HL-60 (cell line): Measurements from ENCODE around the gene ABCA2.

Experiments
- DNase-seq, 2 experiments: peaks; one replicate each; pipeline ENCODE4 v3.0.0-alpha.2; 2010 to 2020; ENCODE audit warnings: low read depth in 1 of 2, low spot score in 1 of 2
- H3K27ac ChIP-seq: fragments of 250-450 bp; sonication (Bioruptor Pico); replicated peaks from 2 replicates; pipeline ENCODE4 v1.5.1; 2020; ENCODE audit warnings: mild to moderate bottlenecking, moderate library complexity
- H3K27me3 ChIP-seq: fragments of 250-450 bp; sonication (Bioruptor Pico); 2 replicates; pipeline ENCODE4 v1.5.1; 2021; ENCODE audit warnings: mild to moderate bottlenecking, moderate library complexity; ENCODE audit not compliant: insufficient read depth, poor library complexity, severe bottlenecking
- H3K4me3 ChIP-seq: replicated peaks from 2 replicates; pipeline ENCODE4 v1.5.1; 2011; ENCODE audit warnings: mild to moderate bottlenecking, control low read depth, low read length; ENCODE audit not compliant: insufficient read depth
- CTCF ChIP-seq: IDR thresholded peaks from one replicate; pipeline ENCODE4 v1.5.1; 2011; ENCODE audit warnings: low read length, control low read depth, inconsistent platforms; ENCODE audit not compliant: insufficient read depth
- GABPA ChIP-seq: IDR thresholded peaks from 2 replicates; pipeline ENCODE4 v1.6.1; 2012; ENCODE audit warnings: low read depth
- POLR2AphosphoS5 ChIP-seq: IDR thresholded peaks from 2 replicates; pipeline ENCODE4 v1.6.1; 2012; ENCODE audit warnings: low read depth
- REST ChIP-seq: IDR thresholded peaks from 2 replicates; pipeline ENCODE4 v1.6.1; 2012; ENCODE audit warnings: low read depth; ENCODE audit not compliant: insufficient replicate concordance
- SPI1 ChIP-seq: IDR thresholded peaks from 2 replicates; pipeline ENCODE4 v1.6.1; 2012; ENCODE audit warnings: low read depth, mild to moderate bottlenecking, borderline replicate concordance

The ABCA2 gene

GRCh38 chr9:137013571-137013940, 14.5 kb downstream of the ABCA2 start:
- Histone ChIP-seq H3K4me3 (no peak overlapping the region), H3K27ac (no peak overlapping the region), H3K27me3 (no peaks in the 10 kb centered on the region)
- DNase-seq: no peak
- no peak for TF ChIP-seq CTCF
- no peak for TF ChIP-seq GABPA
- TF ChIP-seq POLR2AphosphoS5: no peak
- no peak for TF ChIP-seq SPI1
- TF ChIP-seq REST: no peak

GRCh38 chr9:137012694-137013570, 15.1 kb downstream of the ABCA2 start:
- Histone ChIP-seq H3K4me3 (no peak overlapping the region), H3K27ac (no peak overlapping the region), H3K27me3 (no peaks in the 10 kb centered on the region)
- DNase-seq: no peak
- TF ChIP-seq REST: no peak
- no peak for TF ChIP-seq SPI1
- no peak for TF ChIP-seq CTCF
- no peak for TF ChIP-seq GABPA
- no peak for TF ChIP-seq POLR2AphosphoS5

GRCh38 chr9:137011907-137012675, 15.9 kb downstream of the ABCA2 start:
- Histone ChIP-seq H3K4me3 (no peak overlapping the region), H3K27ac (no peak overlapping the region), H3K27me3 (no peaks in the 10 kb centered on the region)
- no peak for DNase-seq
- TF ChIP-seq CTCF (no peak), POLR2AphosphoS5 (no peak), REST (no peak), GABPA (no peak), SPI1 (no peak)
